Calu3 (cell line): ENCODE data around the gene MCC. TPM values are rescaled to one million over a fixed set of nuclear protein-coding genes. Genes with fewer than 3 reads are reported as not detected.

Experiments
- Bru-seq: library from RNA; stranded (reverse); fragments of 400-500 nt; gene quantifications from one replicate; lab custom pipeline; 2021; lab: Mats Ljungman, UMichigan
- BruChase-seq, 2 experiments: library from RNA; stranded (reverse); fragments of 400-500 nt; gene quantifications; one replicate each; lab custom pipeline; 2021; lab: Mats Ljungman, UMichigan
- BruUV-seq: library from RNA; stranded (reverse); fragments of 400-500 nt; replicated peaks from 2 replicates; lab custom pipeline; 2021; lab: Mats Ljungman, UMichigan
- CTCF ChIA-PET: fragments of 300-600 bp; sonication (Branson Sonifier 250); formaldehyde crosslinking; loops from one replicate; lab custom pipeline; 2022; ENCODE audit warnings: antibody characterized with exemption; lab: Charles Lee
- DNase-seq: peaks from one replicate; pipeline ENCODE4 v3.0.0; 2022
- H3K27ac Mint-ChIP-seq: one replicate; pipeline ENCODE4 v1.8.0; 2022; ENCODE audit warnings: mixed read lengths; ENCODE audit not compliant: unreplicated experiment
- H3K27me3 Mint-ChIP-seq: one replicate; pipeline ENCODE4 v1.8.0; 2022; ENCODE audit warnings: mixed read lengths; ENCODE audit not compliant: unreplicated experiment
- H3K36me3 Mint-ChIP-seq: one replicate; pipeline ENCODE4 v1.8.0; 2022; ENCODE audit warnings: mild to moderate bottlenecking, moderate library complexity, mixed read lengths; ENCODE audit not compliant: insufficient read depth, unreplicated experiment
- H3K4me1 Mint-ChIP-seq: one replicate; pipeline ENCODE4 v1.8.0; 2022; ENCODE audit warnings: mild to moderate bottlenecking, low read depth, mixed read lengths; ENCODE audit not compliant: unreplicated experiment
- H3K4me3 Mint-ChIP-seq: one replicate; pipeline ENCODE4 v1.8.0; 2022; ENCODE audit warnings: mild to moderate bottlenecking, low read depth, moderate library complexity, mixed read lengths; ENCODE audit not compliant: unreplicated experiment
- H3K9me3 Mint-ChIP-seq: one replicate; pipeline ENCODE4 v1.8.0; 2022; ENCODE audit warnings: low read depth, mixed read lengths; ENCODE audit not compliant: unreplicated experiment
- CTCF ChIP-seq: fragments of 200-600 bp; IDR thresholded peaks from one replicate; pipeline ENCODE4 v1.8.0; 2022; ENCODE audit warnings: antibody characterized with exemption; ENCODE audit not compliant: unreplicated experiment
- intact Hi-C: fragments of 100-400 bp; cut with micrococcal nuclease; formaldehyde crosslinking; loops from one replicate; pipeline ENCODE4 v1.10.0; 2022; ENCODE audit not compliant: unreplicated experiment
- long read RNA-seq: library from polyadenylated mRNA; stranded (forward); transcript quantifications from one replicate; pipeline ENCODE4 v2.0.0, GENCODE V29; 2022
- total RNA-seq: library from RNA; stranded (reverse); gene quantifications from 2 replicates; pipeline ENCODE4 v1.2.3, GENCODE V29; 2022

Gene MCC
- total RNA-seq (2.8 and 3.6 TPM in 2 replicates), Bru-seq, nascent RNA (percentile 39 among the genes with signal in this experiment), BruChase-seq, experiment 1, labeled RNA remaining after a 6-hour chase (percentile 24 among the genes with signal in this experiment), BruChase-seq, experiment 2, labeled RNA remaining after a 2-hour chase (percentile 24 among the genes with signal in this experiment)
- long read RNA-seq, partial matches to known transcripts: 1 of 4 reads
- long read RNA-seq, other reads (novel, unspliced or antisense): 3 of 4 reads

GRCh38 chr5:113487781-113488644 lies at the start of gene MCC:
Gene MCC (minus strand): TSS chr5:113488453.
- Mint-ChIP-seq H3K4me1 (peaks cover 17% of the 10 kb centered on the region), H3K9me3 (peaks cover 10% of the 10 kb centered on the region), H3K27me3 (peaks cover 86% of the 10 kb centered on the region), H3K36me3 (peaks cover 22% of the 10 kb centered on the region), H3K4me3 (peak within 1 kb of the TSS; percentile 85), H3K27ac (peak within 1 kb of the TSS; percentile 42)
- intact Hi-C loops: no loop called here
- TF ChIP-seq CTCF: no peak
- DNase-seq: peak; percentile 83
- CTCF ChIA-PET: no interaction called here
- no TSS peak for BruUV-seq

- TF ChIP-seq CTCF: no peak
- BruUV-seq: no TSS peak
- CTCF ChIA-PET: no interaction called here
- Mint-ChIP-seq H3K27me3 (no peaks in the 10 kb centered on the region), H3K27ac (no peak overlapping the region), H3K4me1 (no peaks in the 10 kb centered on the region), H3K9me3 (peaks cover 7% of the 10 kb centered on the region), H3K4me3 (no peak overlapping the region), H3K36me3 (peaks cover 6% of the 10 kb centered on the region)
- intact Hi-C loops: no loop called here
- no peak for DNase-seq
These were observed 43.4 kb upstream of the MCC start for GRCh38 chr5:113531481-113532159.

GRCh38 chr5:113527746-113528145 lies 39.5 kb upstream of the MCC start:
- BruUV-seq: no TSS peak
- Mint-ChIP-seq H3K27ac (no peak overlapping the region), H3K27me3 (no peaks in the 10 kb centered on the region), H3K36me3 (no peaks in the 10 kb centered on the region), H3K4me3 (no peak overlapping the region), H3K4me1 (no peaks in the 10 kb centered on the region), H3K9me3 (peaks cover 7% of the 10 kb centered on the region)
- no peak for DNase-seq
- TF ChIP-seq CTCF: no peak
- intact Hi-C loops: no loop called here
- CTCF ChIA-PET: no interaction called here

- no TSS peak for BruUV-seq
- H3K4me1 Mint-ChIP-seq: no peaks in the 10 kb centered on the region
- CTCF ChIA-PET: no interaction called here
- H3K27ac Mint-ChIP-seq: no peak overlapping the region
- no peak overlapping the region for H3K4me3 Mint-ChIP-seq
- H3K9me3 Mint-ChIP-seq: peaks cover 7% of the 10 kb centered on the region
- TF ChIP-seq CTCF: no peak
- DNase-seq: no peak
- intact Hi-C loops: no loop called here
- H3K27me3 Mint-ChIP-seq: no peaks in the 10 kb centered on the region
- no peaks in the 10 kb centered on the region for H3K36me3 Mint-ChIP-seq
These were observed 38.2 kb upstream of the MCC start for GRCh38 chr5:113526421-113526820.
